DMS153 (cell line): Measurements from ENCODE around the gene SETDB1.

Source experiments
- DNase-seq: peaks from one replicate; lab custom pipeline; 2025; lab: John Stamatoyannopoulos, UW

Gene SETDB1

DNA sequence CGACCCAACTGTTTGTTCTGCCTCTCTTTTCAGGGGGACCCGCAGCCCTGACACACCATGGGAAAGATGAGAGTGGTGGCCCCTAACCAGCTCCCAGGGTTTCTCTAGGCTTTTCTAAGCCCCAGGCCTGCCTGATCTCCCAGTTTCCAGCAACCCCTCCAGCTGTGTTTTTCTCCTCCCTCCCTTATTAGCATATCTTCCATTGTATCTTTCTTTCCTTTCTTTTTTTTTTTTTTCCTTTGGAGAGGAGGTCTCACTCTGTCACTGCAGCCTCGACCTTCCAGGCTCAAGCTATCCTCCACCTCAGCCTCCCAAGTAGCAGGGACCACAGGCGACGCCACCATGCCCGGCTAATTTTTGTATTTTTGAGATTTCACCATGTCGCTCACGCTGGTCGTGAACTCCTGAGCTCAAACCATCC, 50.2 kb downstream of the SETDB1 start:
- no peak for DNase-seq

- DNase-seq = peak; percentile 84
These were observed 50.9 kb downstream of the SETDB1 start for GRCh38 chr1:150976879-150977694.

GRCh38 chr1:150979092-150980056, 53.2 kb downstream of the SETDB1 start:
- peak; percentile 71 for DNase-seq

DNA sequence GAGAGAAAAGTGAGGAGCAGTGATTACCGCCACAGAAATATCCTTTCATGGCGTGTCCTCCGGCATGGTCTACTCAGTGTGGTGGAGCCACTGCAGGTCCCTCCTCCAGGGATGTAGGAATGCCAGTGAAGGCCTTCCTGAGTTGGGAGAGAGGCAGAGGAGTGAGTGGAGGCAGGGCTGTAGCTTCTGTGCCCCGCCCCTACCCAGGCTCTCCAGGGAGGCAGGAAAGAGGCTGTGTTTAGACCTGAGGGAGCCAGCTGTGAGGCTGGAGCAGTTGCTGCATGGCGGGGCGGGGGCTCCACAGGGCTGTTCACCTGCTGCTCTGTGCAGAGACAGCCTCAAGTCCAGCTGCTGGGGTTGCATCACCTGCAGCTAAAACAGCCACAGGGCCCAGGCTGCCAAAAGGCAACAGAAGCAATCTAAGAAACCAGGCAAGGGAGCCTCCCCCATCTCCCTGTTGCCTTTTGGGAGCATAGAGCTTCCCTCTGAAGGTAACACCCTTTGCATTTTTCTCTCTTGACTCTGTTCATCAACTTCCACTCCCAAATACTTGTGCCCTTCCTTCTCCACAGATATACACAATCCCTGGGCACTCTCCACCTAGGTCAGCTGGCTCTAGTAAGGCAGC, 55.1 kb downstream of the SETDB1 start:
- peak; percentile 87 for DNase-seq

DNA sequence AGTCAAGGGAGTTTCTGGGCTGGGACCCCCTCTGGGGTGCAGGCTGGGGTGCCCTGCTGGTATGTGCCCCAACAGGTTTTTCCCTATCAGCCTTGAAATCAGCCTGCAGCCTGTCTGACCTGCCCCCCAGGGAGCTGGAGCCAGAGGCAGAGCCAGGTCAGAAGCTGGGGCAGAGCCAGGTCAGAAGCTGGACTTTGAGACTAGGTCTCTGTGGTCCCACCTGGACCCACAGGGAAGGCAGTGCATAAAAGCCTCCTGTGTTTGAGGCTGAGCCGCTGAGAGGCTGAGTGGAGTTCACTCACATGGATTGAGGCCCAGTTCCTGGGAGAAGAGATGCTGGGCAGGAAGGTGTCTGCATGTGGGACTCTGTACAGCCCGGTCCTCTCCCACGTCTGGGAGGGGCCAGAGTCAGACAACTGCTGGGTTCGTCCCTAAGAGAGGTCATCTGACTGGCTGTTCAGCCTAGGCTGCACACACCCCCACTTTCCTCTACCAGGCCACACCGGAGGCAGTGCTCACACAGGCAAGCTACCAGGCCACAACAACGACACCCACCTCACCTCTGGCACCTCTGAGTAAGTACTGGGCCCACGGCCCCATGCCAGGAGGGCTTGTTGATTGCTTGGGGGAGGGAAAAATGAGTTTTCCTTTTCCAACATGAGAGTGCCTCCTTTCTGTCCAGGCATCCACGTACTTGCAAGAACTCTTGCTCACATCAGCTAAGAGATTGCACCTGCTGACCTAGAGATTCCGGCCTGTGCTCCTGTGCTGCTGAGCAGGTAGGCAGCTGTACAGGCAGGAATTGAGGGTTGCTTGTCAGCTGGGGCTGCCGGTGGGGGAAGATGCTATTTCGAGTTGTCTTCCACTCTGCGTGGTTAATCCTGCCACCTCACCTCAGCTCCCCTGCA, 55.9 kb downstream of the SETDB1 start, which contains the start of gene ANXA9:
TSS of gene ANXA9 (plus strand) at position 488 of the 908 bp plus-strand sequence. CDS start 814 bp downstream, outside the sequence.
- DNase-seq = no peak

DNA sequence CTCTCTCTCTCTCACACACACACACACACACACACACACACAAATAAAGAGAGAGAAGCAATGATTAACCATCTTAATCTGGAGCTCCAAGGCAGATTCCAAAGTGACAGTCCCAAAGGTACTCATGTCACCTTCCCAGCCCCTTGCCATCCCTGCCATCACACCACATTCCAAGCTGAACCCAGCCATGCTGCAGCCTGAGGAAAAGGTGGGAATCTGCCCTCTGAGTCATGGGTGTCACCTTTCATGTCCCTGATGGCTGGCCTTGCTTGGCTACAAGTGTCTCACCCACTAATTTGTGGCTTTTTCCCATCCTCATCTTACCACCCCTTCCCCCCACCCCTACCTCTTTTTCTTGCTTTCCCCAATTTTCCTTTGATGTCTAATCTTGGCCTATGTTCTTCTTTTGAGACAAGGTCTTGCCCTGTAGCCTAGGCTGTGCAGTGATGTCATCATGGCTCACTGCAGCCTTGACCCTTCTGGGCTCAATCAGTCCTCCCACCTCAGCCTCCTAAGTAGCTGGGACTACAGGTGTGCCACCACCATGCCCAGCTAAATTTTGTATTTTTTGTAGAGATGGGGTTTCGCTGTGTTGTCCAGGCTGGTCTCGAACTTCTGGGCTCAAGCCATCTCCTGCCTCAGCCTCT, 59.1 kb downstream of the SETDB1 start:
- DNase-seq = no peak

GRCh38 chr1:150987924-150988323, 61.8 kb downstream of the SETDB1 start:
- DNase-seq = peak; percentile 37

DNA sequence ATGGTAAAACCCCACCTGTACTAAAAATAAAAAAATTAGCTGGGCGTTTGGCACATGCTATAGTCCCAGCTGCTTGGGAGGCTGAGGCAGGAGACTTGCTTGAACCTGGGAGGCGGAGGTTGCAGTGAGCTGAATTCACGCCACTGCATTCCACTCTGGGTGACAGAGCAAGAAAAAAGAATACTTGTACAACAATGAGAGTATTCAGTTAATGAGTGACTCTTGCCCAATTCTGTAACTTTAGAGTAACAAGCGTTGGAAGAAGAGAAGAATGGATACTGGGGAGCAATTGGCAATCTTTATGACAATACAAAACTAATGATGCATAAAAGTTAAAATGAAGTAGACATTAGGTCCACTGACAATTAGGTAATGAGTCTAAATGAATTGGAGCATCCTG, 66.5 kb downstream of the SETDB1 start:
- DNase-seq = no peak

DNA sequence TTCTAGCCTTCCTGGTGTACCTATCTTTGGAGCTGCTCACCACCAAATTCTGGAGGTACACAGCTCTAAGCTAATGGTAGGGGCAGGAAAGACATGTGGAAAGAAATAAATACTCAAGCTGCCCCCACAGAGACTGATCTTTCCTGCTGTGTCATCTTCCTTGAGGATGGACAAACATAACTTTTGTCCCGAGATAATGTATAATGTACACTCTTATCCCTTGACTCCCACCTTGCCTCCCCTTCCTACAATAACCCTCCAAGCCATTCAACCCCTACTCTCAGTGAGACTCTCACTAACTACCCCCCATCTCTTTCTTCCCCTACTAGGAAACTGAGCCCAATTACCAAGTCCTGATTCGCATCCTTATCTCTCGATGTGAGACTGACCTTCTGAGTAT, 68.1 kb downstream of the SETDB1 start:
- no peak for DNase-seq

DNA sequence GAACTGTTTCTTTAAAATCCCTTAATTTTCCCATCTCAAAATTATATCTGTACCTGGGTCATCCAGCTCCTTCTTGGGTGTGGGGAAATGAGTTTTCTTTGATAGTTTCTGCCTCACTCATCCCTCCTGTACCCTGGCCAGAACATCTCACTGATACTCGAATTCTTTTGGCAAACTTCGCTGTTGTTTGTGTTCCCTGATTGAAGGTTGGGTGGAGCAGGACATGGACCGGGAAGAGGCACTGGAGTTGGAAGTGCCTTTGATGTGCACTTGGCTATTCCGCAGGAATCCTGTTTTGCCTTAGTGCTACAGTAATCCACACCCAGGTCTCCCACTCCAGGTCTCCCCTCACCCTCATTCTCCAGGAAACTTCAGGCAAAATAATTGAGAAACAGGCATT, 69.3 kb downstream of the SETDB1 start:
- no peak for DNase-seq

DNA sequence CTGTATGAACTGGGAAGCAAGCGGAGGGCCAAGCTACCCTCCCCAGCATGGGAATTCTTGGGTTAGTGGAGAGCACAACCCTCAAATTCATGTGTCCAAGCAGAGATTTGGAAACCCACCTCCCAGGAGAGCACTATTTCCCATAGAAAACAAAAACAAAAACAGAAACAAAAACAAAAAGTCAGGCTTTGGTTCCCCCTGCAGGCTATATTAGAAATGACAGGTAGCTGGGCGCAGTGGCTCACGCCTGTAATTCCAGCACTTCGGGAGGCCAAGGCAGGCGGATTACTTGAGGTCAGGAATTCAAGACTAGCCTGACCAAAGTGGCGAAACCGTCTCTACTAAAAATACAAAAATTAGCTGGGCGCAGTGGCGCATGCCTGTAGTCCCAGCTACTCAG, 69.7 kb downstream of the SETDB1 start:
- no peak for DNase-seq

DNA sequence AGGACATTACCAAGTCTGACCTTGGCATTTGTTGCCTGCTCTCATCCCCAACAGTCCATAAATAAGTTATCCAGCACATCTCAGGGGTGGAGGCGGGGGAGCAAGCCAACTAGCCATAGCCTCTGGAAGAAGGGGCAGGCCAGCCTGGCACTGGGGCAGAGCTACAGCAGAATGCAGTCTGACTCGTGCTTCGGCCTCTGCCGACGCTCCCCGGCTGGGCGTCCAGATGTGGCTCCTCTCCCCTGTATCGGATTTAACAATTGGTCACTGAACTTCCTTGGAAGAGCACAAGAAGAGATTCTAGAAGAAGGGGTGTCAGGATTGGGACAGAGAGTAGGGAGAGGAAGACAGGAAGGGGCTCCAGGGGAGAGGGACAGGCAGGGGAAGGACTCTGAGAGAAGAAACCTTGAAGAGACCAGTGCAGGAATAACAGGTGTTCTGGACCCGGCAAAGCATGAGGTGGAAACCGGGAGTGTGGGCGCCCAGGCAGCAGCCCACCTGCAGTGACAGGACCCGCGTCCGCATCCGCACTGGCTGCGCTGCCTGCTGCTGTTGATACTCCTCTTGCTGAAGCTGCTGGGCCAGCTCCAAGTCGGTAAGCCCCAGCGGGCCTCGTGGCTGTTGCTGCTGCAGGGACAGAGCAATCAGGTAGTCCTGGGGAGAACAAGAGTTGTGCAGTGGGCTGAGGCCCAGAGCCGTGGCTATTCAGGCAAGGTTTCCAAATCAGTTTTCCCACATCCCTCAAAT, 71.1 kb downstream of the SETDB1 start:
- no peak for DNase-seq

DNA sequence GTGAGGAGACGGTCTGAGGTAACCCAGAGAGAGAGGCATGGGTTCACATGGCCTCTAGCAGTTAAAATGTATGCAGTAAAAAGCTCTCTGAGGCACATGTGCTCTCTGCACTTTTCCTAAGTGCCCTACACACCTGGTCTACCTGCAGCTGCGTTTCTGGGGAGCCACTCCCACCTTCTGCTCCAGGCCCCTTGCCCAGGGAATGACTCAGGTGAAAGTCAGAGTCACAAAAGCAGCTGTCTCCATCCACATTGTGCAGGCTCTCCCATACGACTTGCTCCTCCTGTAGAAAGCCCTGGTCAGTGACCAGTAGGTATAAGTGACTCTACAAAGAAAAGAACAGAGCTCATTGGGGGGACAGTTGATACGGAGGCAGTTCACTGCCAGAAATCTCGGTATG, 71.8 kb downstream of the SETDB1 start:
- DNase-seq = no peak

DNA sequence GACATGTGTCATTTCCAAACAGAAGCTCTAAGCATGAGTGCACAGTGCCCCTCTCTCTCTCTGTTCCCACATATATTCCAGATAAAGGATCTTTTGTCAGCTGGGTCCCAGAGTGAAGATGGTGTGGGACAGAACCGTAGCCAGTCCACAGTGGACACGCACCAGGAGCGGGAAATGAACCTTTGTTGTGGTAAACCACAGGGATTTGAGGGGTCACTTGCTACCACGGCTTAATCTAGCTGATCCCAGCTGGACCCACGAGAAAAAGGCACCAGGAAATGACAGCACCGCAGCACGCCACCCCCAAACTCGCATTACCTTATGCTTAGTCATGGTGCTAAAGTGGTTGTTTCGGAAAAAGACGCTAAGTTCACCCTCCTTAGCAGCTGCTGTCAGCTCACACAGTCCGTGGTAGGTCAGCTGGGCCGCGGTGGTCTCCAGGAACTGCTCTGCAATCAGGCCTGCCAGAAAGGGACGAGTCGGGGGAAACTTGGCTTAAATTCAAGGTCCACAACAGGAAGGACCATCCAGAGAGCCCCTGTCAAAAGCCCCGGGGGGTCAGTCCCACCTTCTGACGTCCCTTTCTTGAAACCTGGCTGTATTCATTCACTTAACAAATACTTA, 73.0 kb downstream of the SETDB1 start:
- no peak for DNase-seq

DNA sequence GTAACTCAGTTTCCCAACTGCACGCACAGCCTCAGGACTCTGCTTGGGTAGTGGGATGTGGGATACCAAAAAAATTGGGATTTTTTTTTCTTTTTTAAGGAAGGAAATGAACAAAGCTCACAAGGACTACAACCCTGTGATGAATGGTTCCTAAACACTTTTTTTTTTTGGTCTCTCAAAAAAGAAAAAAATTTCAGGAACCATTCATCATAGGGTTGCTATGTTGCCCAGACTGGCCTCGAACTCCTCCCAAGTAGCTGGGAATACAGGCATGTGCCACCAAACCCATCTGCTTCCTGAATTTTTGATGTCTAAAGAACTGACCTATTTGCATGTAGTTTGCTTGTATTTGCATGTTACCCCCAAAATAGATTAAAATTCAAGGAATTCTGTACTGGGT, 73.8 kb downstream of the SETDB1 start:
- no peak for DNase-seq

DNA sequence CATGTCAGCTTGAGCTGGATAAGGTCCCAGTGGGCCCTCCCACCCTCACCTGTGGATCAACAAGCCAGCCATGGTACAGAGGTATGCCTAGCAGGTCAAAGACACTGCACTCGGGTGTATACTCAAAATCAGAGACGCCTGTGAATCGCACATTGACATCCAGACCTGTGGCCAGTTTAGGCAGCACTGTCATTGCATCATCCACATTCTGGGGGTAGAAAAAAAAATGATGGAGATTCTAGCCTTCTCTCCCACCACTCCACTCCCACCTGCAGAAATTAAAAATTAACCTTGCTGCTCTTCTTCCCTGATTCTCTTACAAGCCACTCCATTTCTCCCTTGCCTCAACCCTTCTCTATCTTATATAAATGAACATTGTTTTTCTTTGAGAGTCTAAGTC, 74.2 kb downstream of the SETDB1 start:
- no peak for DNase-seq

DNA sequence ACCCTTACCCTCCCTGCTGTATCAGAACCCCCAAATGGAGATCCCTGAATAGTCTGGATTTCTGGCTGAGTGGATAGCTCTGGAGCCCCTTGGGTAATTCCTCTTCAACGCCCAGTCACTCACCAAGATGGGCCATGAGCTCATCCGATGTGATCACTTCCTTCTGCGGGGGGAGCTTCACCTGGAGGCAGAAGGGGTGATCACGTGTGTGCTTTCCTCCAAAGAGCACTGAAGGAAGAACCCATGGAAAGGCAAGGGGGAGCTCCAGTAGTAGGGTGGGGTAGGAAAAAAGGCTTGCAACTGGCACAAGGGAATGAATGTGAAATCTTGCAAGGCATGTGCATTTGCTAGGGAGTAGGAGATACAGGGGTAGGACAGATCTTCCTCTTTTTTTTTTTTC, 75.4 kb downstream of the SETDB1 start:
- DNase-seq = no peak

GRCh38 chr1:151002051-151002450, 75.9 kb downstream of the SETDB1 start:
- no peak for DNase-seq

DNA sequence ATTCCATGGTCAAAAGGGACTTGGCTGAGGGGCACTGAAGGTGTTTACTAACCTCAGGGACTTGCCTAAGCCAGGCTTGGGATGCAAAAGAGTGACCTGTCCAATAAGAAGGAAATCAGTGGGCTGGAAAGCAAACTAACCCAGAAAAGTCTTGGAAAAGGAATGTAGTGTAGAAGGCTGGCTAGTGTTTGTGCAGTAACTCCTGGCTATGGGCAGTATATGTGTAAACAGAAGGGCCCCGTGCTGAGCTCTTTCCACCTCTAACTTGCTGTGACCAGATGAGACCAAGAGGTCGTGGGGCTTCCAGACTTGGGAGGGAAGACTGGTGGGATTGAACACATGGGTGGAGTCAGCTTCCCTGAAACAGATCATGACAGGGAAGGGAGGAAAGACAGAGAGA, 76.4 kb downstream of the SETDB1 start:
- no peak for DNase-seq

GRCh38 chr1:151003180-151003579, 77.0 kb downstream of the SETDB1 start:
- DNase-seq = no peak
